Adrenal gland (tissue), 12 donors: ENCODE results near the gene TBC1D32. TPM values are rescaled to one million over a fixed set of nuclear protein-coding genes. Genes with fewer than 3 reads are reported as not detected.
"Not testable (repeated sequence)": the region's sequence is repeated elsewhere in the genome, so short reads cannot be mapped to it uniquely, and the experiment has no call there.

Source experiments
- DNase-seq, 7 donors: peaks; one replicate each; pipeline ENCODE4 v3.0.0-alpha.2; 2019 to 2020
- H3K27ac ChIP-seq, 5 donors: fragments of 200-600 bp; sonication (generic) in 4 of 5; 1 replicate in 3 of 5; 2 replicates in 2 of 5; pipeline versions ENCODE4 v1.5.1 to v1.8.0; 2016 to 2020; ENCODE audit warnings: mild to moderate bottlenecking in 1 of 5
- H3K27me3 ChIP-seq: fragments of 200-600 bp; 2 replicates; pipeline ENCODE4 v1.8.0; 2021
- H3K36me3 ChIP-seq, 2 donors: fragments of 200-600 bp; replicated peaks in 1 of 2; 1 replicate in 1 of 2; 2 replicates in 1 of 2; pipeline versions ENCODE4 v1.5.1 to v1.8.0; 2018 to 2022
- H3K4me1 ChIP-seq, 2 donors: fragments of 200-600 bp; replicated peaks in 1 of 2; 1 replicate in 1 of 2; 2 replicates in 1 of 2; pipeline versions ENCODE4 v1.5.1 to v1.8.0; 2018 to 2021
- H3K4me3 ChIP-seq, 4 donors: fragments of 200-600 bp; sonication (generic) in 3 of 4; one replicate each; pipeline ENCODE4 v1.5.1; 2016 to 2018
- H3K9me3 ChIP-seq, 3 donors: fragments of 200-600 bp; sonication (generic) in 1 of 3; replicated peaks in 1 of 3; 1 replicate in 2 of 3; 2 replicates in 1 of 3; pipeline versions ENCODE4 v1.5.1 to v1.8.0; 2016 to 2021
- CTCF ChIP-seq, 6 experiments: fragments of 450-650 bp in 4 of 6; fragments of 200-600 bp in 2 of 6; sonication (generic) in 1 of 6; IDR thresholded peaks; 1 replicate in 5 of 6; 2 replicates in 1 of 6; pipeline versions ENCODE4 v1.5.1 to v1.8.0; 2016 to 2021; ENCODE audit warnings: antibody characterized with exemption in 6 of 6, mild to moderate bottlenecking in 2 of 6, moderate library complexity in 1 of 6
- POLR2A ChIP-seq, 2 donors: fragments of 450-650 bp; IDR thresholded peaks; one replicate each; pipeline ENCODE4 v1.6.1; 2017; ENCODE audit warnings: antibody characterized with exemption in 2 of 2, mild to moderate bottlenecking in 2 of 2, moderate library complexity in 1 of 2
- WGBS, 4 donors: extraction: QIAGEN DNeasy Blood & Tissue Kit in 2 of 4; methylation state at CpG; one replicate each; pipeline versions ENCODE4 v1.1.5 to v1.1.7; 2013 to 2017; 5-methylcytosine and 5-hydroxymethylcytosine counted together
- intact Hi-C, 2 donors: fragments of 100-400 bp; cut with DNase I; formaldehyde crosslinking; loops; one replicate each; pipeline versions ENCODE4 v1.14.1 to v1.15.0; 2022 to 2023
- polyA plus RNA-seq, 3 donors: library from polyadenylated mRNA; stranded (reverse); fragments of 200-250 nt in 2 of 3; fragments of 350-450 nt in 1 of 3; fragmentation: Illumina TruSeq in 1 of 3; extraction: RNeasy Lipid Tissue Mini Kit (QIAGEN cat#74804) in 1 of 3; gene quantifications; one replicate each; pipeline ENCODE4 v1.2.3, GENCODE V29; 2013 to 2014
- total RNA-seq, 9 donors: library from RNA; depleted of rRNA in 4 of 9; stranded (reverse); fragments of >200 nt in 4 of 9; fragments of 120-200 nt in 1 of 9; fragmentation: NEBNext Ultra II Directional in 1 of 9; extraction: Animal tissue kit (Norgen Biotek cat#: 25700) in 1 of 9; gene quantifications; one replicate each; pipeline versions ENCODE4 v1.1.0 to v1.2.4, GENCODE V29; 2013 to 2023
- donor health status: healthy with polysubstance abuse.
- donor health status: Bipolar disorder and iron deficiency.
- donor health status: DM: yes; HTN: yes; CAD: no.
- donor health status: DM: no; HTN: no; CAD: no.
- donor health status: DM: no; HTN: no; CAD: no.
- donor health status: DM: yes; HTN: yes; CAD: no.

Gene TBC1D32
- total and polyA plus RNA-seq, 12 donors: 1.9 to 41.5 (median 9.0) TPM

GRCh38 chr6:121086876-121087275 is 247.4 kb downstream of the TBC1D32 start:
- Histone ChIP-seq H3K4me3 (no peak overlapping the region), H3K9me3 (no peaks in the 10 kb centered on the region), H3K27me3 (no peaks in the 10 kb centered on the region), H3K36me3 (no peaks in the 10 kb centered on the region), H3K27ac (no peak overlapping the region), H3K4me1 (no peaks in the 10 kb centered on the region)
- intact Hi-C loops: no loop called here
- WGBS, 4 donors: 61 to 85% (median 71%) methylated on average over 3 of the region's 3 CpGs
- TF ChIP-seq POLR2A (IDR thresholded peaks at IDR 0.05) (no peak), CTCF (IDR thresholded peaks at IDR 0.05) (no peak)
- DNase-seq: no peak

- 90 to 94% (median 93%) methylated on average over 3 of the region's 3 CpGs for WGBS, 4 donors
- TF ChIP-seq POLR2A (IDR thresholded peaks at IDR 0.05) (no peak), CTCF (IDR thresholded peaks at IDR 0.05) (no peak)
- no peak for DNase-seq
- Histone ChIP-seq H3K36me3 (no peaks in the 10 kb centered on the region), H3K4me3 (no peak overlapping the region), H3K27me3 (no peaks in the 10 kb centered on the region), H3K4me1 (no peaks in the 10 kb centered on the region), H3K9me3 (peaks cover 0 to 4% (median 0%) of the 10 kb centered on the region in 3 donors), H3K27ac (no peak overlapping the region)
- intact Hi-C loops: no loop called here
Measured at GRCh38 chr6:121076119-121076518, 258.2 kb downstream of the TBC1D32 start.

- H3K4me1 ChIP-seq, H3K9me3 ChIP-seq, DNase-seq, H3K27ac ChIP-seq, H3K4me3 ChIP-seq, H3K36me3 ChIP-seq, H3K27me3 ChIP-seq, intact Hi-C loops: not testable (repeated sequence)
- 91 to 100% (median 95%) methylated on average over 1 of the region's 1 CpG; no CpG with 5 or more reads in 1 of the 4 donors for WGBS, 4 donors
Measured at GRCh38 chr6:121068749-121069148, 265.5 kb downstream of the TBC1D32 start.

GRCh38 chr6:121067381-121067780 is 266.9 kb downstream of the TBC1D32 start:
- Histone ChIP-seq H3K4me3 (no peak overlapping the region), H3K4me1 (no peaks in the 10 kb centered on the region), H3K27me3 (no peaks in the 10 kb centered on the region), H3K36me3 (no peaks in the 10 kb centered on the region), H3K27ac (no peak overlapping the region), H3K9me3 (no peaks in the 10 kb centered on the region)
- intact Hi-C loops: no loop called here
- DNase-seq: no peak
- TF ChIP-seq CTCF (IDR thresholded peaks at IDR 0.05): no peak
- TF ChIP-seq POLR2A (IDR thresholded peaks at IDR 0.05): no peak

GRCh38 chr6:121064345-121064744 is 269.9 kb downstream of the TBC1D32 start:
- DNase-seq: no peak
- no peaks in the 10 kb centered on the region for H3K4me1 ChIP-seq

More at GRCh38 chr6:121064345-121064744, 269.9 kb downstream of the TBC1D32 start:
- TF ChIP-seq POLR2A (IDR thresholded peaks at IDR 0.05) (no peak), CTCF (IDR thresholded peaks at IDR 0.05) (no peak)
- 94 to 97% (median 95%) methylated on average over 2 to 3 of the region's 3 CpGs for WGBS, 4 donors
- H3K4me3 ChIP-seq: no peak overlapping the region
- no peaks in the 10 kb centered on the region for H3K36me3 ChIP-seq
- H3K27me3 ChIP-seq: no peaks in the 10 kb centered on the region
- intact Hi-C loops: no loop called here
- no peak overlapping the region for H3K27ac ChIP-seq
- H3K9me3 ChIP-seq: no peaks in the 10 kb centered on the region
